HepG2 (cell line): ENCODE results near the gene MYO18B.

ENCODE experiments used
- CREB1 ChIP-seq, 2 experiments: fragments of 450-650 bp in 1 of 2; IDR thresholded peaks; 2 replicates each; pipeline ENCODE4 v1.6.1; 2016 to 2017; ENCODE audit warnings: control low read depth in 1 of 2, mild to moderate bottlenecking in 1 of 2, missing compliant biosample characterization in 1 of 2, missing genetic modification characterization in 1 of 2
- EZH2 ChIP-seq: conservative IDR thresholded peaks from 2 replicates; pipeline ENCODE4 v1.6.1; 2012; ENCODE audit warnings: mild to moderate bottlenecking, low read depth, low read length, moderate library complexity
- GMEB1 ChIP-seq: sonication (generic); formaldehyde crosslinking; IDR thresholded peaks from 2 replicates; pipeline ENCODE4 v1.5.1; 2020; ENCODE audit warnings: missing genetic modification reagents, mild to moderate bottlenecking, borderline replicate concordance
- MEF2D ChIP-seq: sonication (generic); formaldehyde crosslinking; IDR thresholded peaks from 2 replicates; pipeline ENCODE4 v1.5.1; 2020; ENCODE audit warnings: mild to moderate bottlenecking, missing genetic modification reagents
- MEIS2 ChIP-seq: sonication (generic); formaldehyde crosslinking; IDR thresholded peaks from 2 replicates; pipeline ENCODE4 v1.9.0; 2021; ENCODE audit warnings: mild to moderate bottlenecking, missing genetic modification reagents
- NCOA2 ChIP-seq: sonication (generic); formaldehyde crosslinking; IDR thresholded peaks from 2 replicates; pipeline ENCODE4 v1.8.0; 2022; ENCODE audit warnings: inconsistent platforms
- RFX5 ChIP-seq: IDR thresholded peaks from 2 replicates; pipeline ENCODE4 v1.6.1; 2011; ENCODE audit warnings: low read depth, low read length, improper control_type of control experiment
- SRF ChIP-seq: IDR thresholded peaks from 2 replicates; pipeline ENCODE4 v1.6.1; 2011; ENCODE audit warnings: mild to moderate bottlenecking, low read depth, low read length, moderate library complexity
- TBP ChIP-seq: sonication (generic); formaldehyde crosslinking; IDR thresholded peaks from 2 replicates; pipeline ENCODE4 v1.5.0; 2020; ENCODE audit warnings: missing genetic modification reagents
- ZGPAT ChIP-seq: IDR thresholded peaks from 2 replicates; pipeline ENCODE4 v1.6.1; 2016; ENCODE audit warnings: mild to moderate bottlenecking
- ZNF580 ChIP-seq: IDR thresholded peaks from 2 replicates; pipeline ENCODE4 v1.6.1; 2016; ENCODE audit warnings: low read depth, borderline replicate concordance

GRCh38 chr22:25764270-25765015, 22.5 kb downstream of the MYO18B start:
- TF ChIP-seq MEF2D (CRISPR knock-in tag): no peak
- TF ChIP-seq ZNF580: no peak
- TF ChIP-seq RFX5: no peak
- TF ChIP-seq EZH2: no peak
- TF ChIP-seq MEIS2 (CRISPR knock-in tag): no peak
- TF ChIP-seq ZGPAT (CRISPR knock-in tag): no peak
- TF ChIP-seq CREB1 (IDR thresholded peaks at IDR 0.05): no peak
- no peak for TF ChIP-seq CREB1 (CRISPR knock-in tag; IDR thresholded peaks at IDR 0.05)
- TF ChIP-seq GMEB1 (CRISPR knock-in tag): no peak
- no peak for TF ChIP-seq TBP (CRISPR knock-in tag)
- TF ChIP-seq NCOA2 (CRISPR knock-in tag): no peak
- TF ChIP-seq SRF: no peak
